HepG2 (cell line): ENCODE measurements around the gene SLA2. TPM values are rescaled to one million over a fixed set of nuclear protein-coding genes. Genes with fewer than 3 reads are reported as not detected.

Source experiments
- CREB1 ChIP-seq, 2 experiments: fragments of 450-650 bp in 1 of 2; IDR thresholded peaks; 2 replicates each; pipeline ENCODE4 v1.6.1; 2016 to 2017; ENCODE audit warnings: control low read depth in 1 of 2, mild to moderate bottlenecking in 1 of 2, missing compliant biosample characterization in 1 of 2, missing genetic modification characterization in 1 of 2
- FOSL2 ChIP-seq: sonication (generic); formaldehyde crosslinking; IDR thresholded peaks from 2 replicates; pipeline ENCODE4 v1.4.0; 2020; ENCODE audit warnings: missing genetic modification reagents
- IRX3 ChIP-seq: sonication (generic); formaldehyde crosslinking; IDR thresholded peaks from 2 replicates; pipeline ENCODE4 v1.8.1; 2023; ENCODE audit warnings: mild to moderate bottlenecking, low read depth, missing genetic modification reagents, borderline replicate concordance
- KDM2A ChIP-seq: sonication (generic); formaldehyde crosslinking; IDR thresholded peaks from 2 replicates; pipeline ENCODE4 v1.4.0; 2020; ENCODE audit warnings: low read depth, missing genetic modification reagents, borderline replicate concordance
- MEIS2 ChIP-seq: sonication (generic); formaldehyde crosslinking; IDR thresholded peaks from 2 replicates; pipeline ENCODE4 v1.9.0; 2021; ENCODE audit warnings: mild to moderate bottlenecking, missing genetic modification reagents
- MTA1 ChIP-seq: sonication (generic); formaldehyde crosslinking; IDR thresholded peaks from 2 replicates; pipeline ENCODE4 v1.4.0; 2020; ENCODE audit warnings: missing genetic modification reagents, mild to moderate bottlenecking, borderline replicate concordance
- RXRA ChIP-seq: sonication (generic); formaldehyde crosslinking; IDR thresholded peaks from 2 replicates; pipeline ENCODE4 v1.5.1; 2020; ENCODE audit warnings: missing genetic modification reagents
- SRSF1 ChIP-seq: fragments of 200-400 bp; formaldehyde crosslinking; optimal IDR thresholded peaks from 2 replicates; pipeline ENCODE3; 2017; ENCODE audit warnings: mild to moderate bottlenecking, low read depth, low read length, moderate library complexity
- TAF1 ChIP-seq: sonication (generic); formaldehyde crosslinking; IDR thresholded peaks from 2 replicates; pipeline ENCODE4 v1.4.0; 2020; ENCODE audit warnings: missing genetic modification reagents
- TARDBP ChIP-seq: sonication (generic); formaldehyde crosslinking; IDR thresholded peaks from 2 replicates; pipeline ENCODE4 v1.8.0; 2022; ENCODE audit warnings: mild to moderate bottlenecking, missing genetic modification reagents
- TCF12 ChIP-seq, 2 experiments: fragments of 450-650 bp in 1 of 2; sonication (generic) in 1 of 2; formaldehyde crosslinking in 1 of 2; IDR thresholded peaks; 2 replicates each; pipeline versions ENCODE4 v1.6.1 to v1.8.0; 2017 to 2022; ENCODE audit warnings: antibody characterized with exemption in 1 of 2, mild to moderate bottlenecking in 1 of 2, missing genetic modification reagents in 1 of 2, moderate library complexity in 1 of 2
- ZBTB38 ChIP-seq: sonication (generic); formaldehyde crosslinking; IDR thresholded peaks from 2 replicates; pipeline ENCODE4 v1.5.1; 2020; ENCODE audit warnings: mild to moderate bottlenecking, missing genetic modification reagents
- ZNF616 ChIP-seq: sonication (generic); formaldehyde crosslinking; IDR thresholded peaks from 2 replicates; pipeline ENCODE4 v1.5.0; 2020; ENCODE audit warnings: low read depth, mild to moderate bottlenecking, missing genetic modification reagents
- polyA plus RNA-seq, 8 experiments: library from polyadenylated mRNA; depleted of rRNA in 3 of 8; stranded (reverse) in 7 of 8; unstranded in 1 of 8; fragments of >200 nt; fragmentation: Illumina TruSeq in 4 of 8; extraction: Trizol in 4 of 8; gene quantifications; 2 replicates each; pipeline versions ENCODE4 v1.2.1 to v1.2.3, GENCODE V29; 2011 to 2016; ENCODE audit warnings: low read depth in 4 of 8, missing spikeins in 1 of 8, mixed read lengths in 1 of 8; ENCODE audit not compliant: insufficient read depth in 1 of 8
- total RNA-seq, 5 experiments: library from RNA; depleted of rRNA; stranded (reverse); fragments of >200 nt; fragmentation: Illumina TruSeq; extraction: Trizol; gene quantifications; 2 replicates each; pipeline ENCODE4 v1.2.3, GENCODE V29; 2016; ENCODE audit warnings: low read depth in 1 of 5
- TF ChIP-seq, protein P1 (sequence below): sonication (generic); formaldehyde crosslinking; IDR thresholded peaks from 2 replicates; pipeline ENCODE4 v1.8.0; 2022; ENCODE audit warnings: mild to moderate bottlenecking, missing genetic modification reagents, moderate library complexity
- TF ChIP-seq, protein P2 (sequence below): fragments of 450-650 bp; IDR thresholded peaks from 2 replicates; pipeline ENCODE4 v1.6.1; 2016
- TF ChIP-seq, protein P3 (sequence below): sonication (generic); formaldehyde crosslinking; IDR thresholded peaks from 2 replicates; pipeline ENCODE4 v1.4.0; 2020; ENCODE audit warnings: low read depth, mild to moderate bottlenecking, missing genetic modification reagents
- TF ChIP-seq, protein P4 (sequence below): sonication (generic); formaldehyde crosslinking; conservative IDR thresholded peaks from 2 replicates; pipeline ENCODE4 v1.8.1; 2023; ENCODE audit warnings: missing genetic modification reagents
- TF ChIP-seq, protein P5 (sequence below): IDR thresholded peaks from 2 replicates; pipeline ENCODE4 v1.6.1; 2016; ENCODE audit warnings: control low read depth
- TF ChIP-seq, protein P6 (sequence below): IDR thresholded peaks from 2 replicates; pipeline ENCODE4 v1.6.1; 2016; ENCODE audit warnings: missing genetic modification reagents, missing compliant biosample characterization
- TF ChIP-seq, protein P7 (sequence below): sonication (generic); formaldehyde crosslinking; IDR thresholded peaks from 2 replicates; pipeline ENCODE4 v1.5.1; 2020; ENCODE audit warnings: missing genetic modification reagents, mild to moderate bottlenecking, borderline replicate concordance

The SLA2 gene
- total and polyA plus RNA-seq, 2 of the 13 experiments (the other 11 are each of a cell fraction or from before 2014, with no cell fraction given): 1.6 to 3.6 TPM

DNA sequence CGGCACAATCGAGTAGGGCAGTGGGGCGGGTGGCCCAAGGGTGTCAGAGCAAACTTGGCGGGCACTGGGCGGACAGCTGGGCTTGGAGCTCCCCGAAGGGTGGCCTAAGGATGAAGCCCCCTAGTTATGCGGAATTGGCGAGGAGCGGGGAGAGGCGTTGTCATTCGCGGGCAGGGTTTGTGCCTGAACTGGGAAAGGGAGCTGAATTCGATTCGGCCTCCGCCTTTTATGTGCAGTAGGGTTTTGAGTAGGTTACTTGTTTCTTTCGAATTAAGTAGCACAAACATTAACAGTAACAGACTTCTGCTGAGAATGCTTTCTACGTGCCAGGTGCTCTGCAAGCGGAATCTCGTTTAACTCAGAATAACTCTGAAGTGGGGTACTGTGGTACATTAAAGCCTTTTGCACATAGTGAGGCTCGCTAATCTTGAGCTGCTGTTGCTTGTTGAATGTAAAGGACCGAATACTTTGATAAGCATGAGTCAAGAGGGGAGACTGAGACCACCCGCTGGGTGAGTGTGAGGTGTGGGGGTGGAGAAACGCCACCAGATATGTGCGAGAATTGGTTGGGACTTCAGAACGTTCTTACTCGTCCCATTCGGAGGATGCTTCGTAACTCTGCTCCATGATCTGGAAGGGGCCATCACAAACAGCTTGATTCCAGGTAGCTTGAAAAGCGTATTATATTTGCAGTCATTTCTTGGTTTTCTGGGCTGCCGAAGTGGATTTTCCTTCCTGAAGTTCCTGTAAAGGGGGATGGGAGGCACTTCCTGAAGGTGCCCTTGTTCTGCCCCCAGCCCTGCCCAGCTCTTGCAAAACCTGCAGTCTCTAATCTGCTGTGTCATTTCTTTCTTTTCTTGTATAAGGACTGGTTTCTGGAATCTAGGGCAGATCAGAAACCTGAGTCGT is 39.6 kb downstream of the SLA2 start (continued):
- TF ChIP-seq, protein P1, sequence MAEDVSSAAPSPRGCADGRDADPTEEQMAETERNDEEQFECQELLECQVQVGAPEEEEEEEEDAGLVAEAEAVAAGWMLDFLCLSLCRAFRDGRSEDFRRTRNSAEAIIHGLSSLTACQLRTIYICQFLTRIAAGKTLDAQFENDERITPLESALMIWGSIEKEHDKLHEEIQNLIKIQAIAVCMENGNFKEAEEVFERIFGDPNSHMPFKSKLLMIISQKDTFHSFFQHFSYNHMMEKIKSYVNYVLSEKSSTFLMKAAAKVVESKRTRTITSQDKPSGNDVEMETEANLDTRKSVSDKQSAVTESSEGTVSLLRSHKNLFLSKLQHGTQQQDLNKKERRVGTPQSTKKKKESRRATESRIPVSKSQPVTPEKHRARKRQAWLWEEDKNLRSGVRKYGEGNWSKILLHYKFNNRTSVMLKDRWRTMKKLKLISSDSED (CRISPR knock-in tag): 0 out of 2 replicates have a peak, but pooled peaks have one; percentile 8
- TF ChIP-seq IRX3 (no peak), TCF12 (IDR thresholded peaks at IDR 0.05) (no peak), TCF12 (CRISPR knock-in tag; IDR thresholded peaks at IDR 0.05) (no peak), ZBTB38 (CRISPR knock-in tag) (no peak), KDM2A (CRISPR knock-in tag) (peak; percentile 19; the same call in 1 of the 2 replicates), MEIS2 (CRISPR knock-in tag) (no peak), RXRA (CRISPR knock-in tag) (peak; percentile 69; the same call in 1 of the 2 replicates), FOSL2 (CRISPR knock-in tag) (peak; percentile 54; the same call in 1 of the 2 replicates), ZNF616 (CRISPR knock-in tag) (no peak), TAF1 (CRISPR knock-in tag) (no peak; the same call in 1 of the 2 replicates), MTA1 (CRISPR knock-in tag) (no peak), SRSF1 (no peak), TARDBP (no peak), CREB1 (IDR thresholded peaks at IDR 0.05) (no peak), CREB1 (CRISPR knock-in tag; IDR thresholded peaks at IDR 0.05) (0 out of 2 replicates have a peak, but pooled peaks have one; percentile 22)
- TF ChIP-seq, protein P2, sequence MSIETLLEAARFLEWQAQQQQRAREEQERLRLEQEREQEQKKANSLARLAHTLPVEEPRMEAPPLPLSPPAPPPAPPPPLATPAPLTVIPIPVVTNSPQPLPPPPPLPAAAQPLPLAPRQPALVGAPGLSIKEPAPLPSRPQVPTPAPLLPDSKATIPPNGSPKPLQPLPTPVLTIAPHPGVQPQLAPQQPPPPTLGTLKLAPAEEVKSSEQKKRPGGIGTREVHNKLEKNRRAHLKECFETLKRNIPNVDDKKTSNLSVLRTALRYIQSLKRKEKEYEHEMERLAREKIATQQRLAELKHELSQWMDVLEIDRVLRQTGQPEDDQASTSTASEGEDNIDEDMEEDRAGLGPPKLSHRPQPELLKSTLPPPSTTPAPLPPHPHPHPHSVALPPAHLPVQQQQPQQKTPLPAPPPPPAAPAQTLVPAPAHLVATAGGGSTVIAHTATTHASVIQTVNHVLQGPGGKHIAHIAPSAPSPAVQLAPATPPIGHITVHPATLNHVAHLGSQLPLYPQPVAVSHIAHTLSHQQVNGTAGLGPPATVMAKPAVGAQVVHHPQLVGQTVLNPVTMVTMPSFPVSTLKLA: no peak
- TF ChIP-seq, protein P3, sequence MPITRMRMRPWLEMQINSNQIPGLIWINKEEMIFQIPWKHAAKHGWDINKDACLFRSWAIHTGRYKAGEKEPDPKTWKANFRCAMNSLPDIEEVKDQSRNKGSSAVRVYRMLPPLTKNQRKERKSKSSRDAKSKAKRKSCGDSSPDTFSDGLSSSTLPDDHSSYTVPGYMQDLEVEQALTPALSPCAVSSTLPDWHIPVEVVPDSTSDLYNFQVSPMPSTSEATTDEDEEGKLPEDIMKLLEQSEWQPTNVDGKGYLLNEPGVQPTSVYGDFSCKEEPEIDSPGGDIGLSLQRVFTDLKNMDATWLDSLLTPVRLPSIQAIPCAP (CRISPR knock-in tag): 0 out of 2 replicates have a peak, but pooled peaks have one; percentile 15
- TF ChIP-seq, protein P4, sequence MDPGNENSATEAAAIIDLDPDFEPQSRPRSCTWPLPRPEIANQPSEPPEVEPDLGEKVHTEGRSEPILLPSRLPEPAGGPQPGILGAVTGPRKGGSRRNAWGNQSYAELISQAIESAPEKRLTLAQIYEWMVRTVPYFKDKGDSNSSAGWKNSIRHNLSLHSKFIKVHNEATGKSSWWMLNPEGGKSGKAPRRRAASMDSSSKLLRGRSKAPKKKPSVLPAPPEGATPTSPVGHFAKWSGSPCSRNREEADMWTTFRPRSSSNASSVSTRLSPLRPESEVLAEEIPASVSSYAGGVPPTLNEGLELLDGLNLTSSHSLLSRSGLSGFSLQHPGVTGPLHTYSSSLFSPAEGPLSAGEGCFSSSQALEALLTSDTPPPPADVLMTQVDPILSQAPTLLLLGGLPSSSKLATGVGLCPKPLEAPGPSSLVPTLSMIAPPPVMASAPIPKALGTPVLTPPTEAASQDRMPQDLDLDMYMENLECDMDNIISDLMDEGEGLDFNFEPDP (CRISPR knock-in tag): 0 out of 2 replicates have a peak, but pooled peaks have one; percentile 67
- TF ChIP-seq, protein P5, sequence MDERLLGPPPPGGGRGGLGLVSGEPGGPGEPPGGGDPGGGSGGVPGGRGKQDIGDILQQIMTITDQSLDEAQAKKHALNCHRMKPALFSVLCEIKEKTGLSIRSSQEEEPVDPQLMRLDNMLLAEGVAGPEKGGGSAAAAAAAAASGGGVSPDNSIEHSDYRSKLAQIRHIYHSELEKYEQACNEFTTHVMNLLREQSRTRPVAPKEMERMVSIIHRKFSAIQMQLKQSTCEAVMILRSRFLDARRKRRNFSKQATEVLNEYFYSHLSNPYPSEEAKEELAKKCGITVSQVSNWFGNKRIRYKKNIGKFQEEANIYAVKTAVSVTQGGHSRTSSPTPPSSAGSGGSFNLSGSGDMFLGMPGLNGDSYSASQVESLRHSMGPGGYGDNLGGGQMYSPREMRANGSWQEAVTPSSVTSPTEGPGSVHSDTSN (CRISPR knock-in tag): no peak
- TF ChIP-seq, protein P6, sequence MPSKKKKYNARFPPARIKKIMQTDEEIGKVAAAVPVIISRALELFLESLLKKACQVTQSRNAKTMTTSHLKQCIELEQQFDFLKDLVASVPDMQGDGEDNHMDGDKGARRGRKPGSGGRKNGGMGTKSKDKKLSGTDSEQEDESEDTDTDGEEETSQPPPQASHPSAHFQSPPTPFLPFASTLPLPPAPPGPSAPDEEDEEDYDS (CRISPR knock-in tag): 0 out of 2 replicates have a peak, but pooled peaks have one; percentile 12
- TF ChIP-seq, protein P7, sequence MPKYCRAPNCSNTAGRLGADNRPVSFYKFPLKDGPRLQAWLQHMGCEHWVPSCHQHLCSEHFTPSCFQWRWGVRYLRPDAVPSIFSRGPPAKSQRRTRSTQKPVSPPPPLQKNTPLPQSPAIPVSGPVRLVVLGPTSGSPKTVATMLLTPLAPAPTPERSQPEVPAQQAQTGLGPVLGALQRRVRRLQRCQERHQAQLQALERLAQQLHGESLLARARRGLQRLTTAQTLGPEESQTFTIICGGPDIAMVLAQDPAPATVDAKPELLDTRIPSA: no peak
